GM18517 (cell line): ENCODE results near the gene ACAD11.
A peak's percentile ranks its signal among the peaks of the same experiment; 100 is the strongest.
"Not testable (repeated sequence)": the region's sequence is repeated elsewhere in the genome, so short reads cannot be mapped to it uniquely, and the experiment has no call there.

Experiments used
- ATAC-seq: cut with Tn5 transposase; IDR thresholded peaks from one replicate; pipeline ENCODE4 v1.9.1; 2021; ENCODE audit warnings: mild to moderate bottlenecking, moderate library complexity; ENCODE audit not compliant: unreplicated experiment

ACAD11 gene

DNA sequence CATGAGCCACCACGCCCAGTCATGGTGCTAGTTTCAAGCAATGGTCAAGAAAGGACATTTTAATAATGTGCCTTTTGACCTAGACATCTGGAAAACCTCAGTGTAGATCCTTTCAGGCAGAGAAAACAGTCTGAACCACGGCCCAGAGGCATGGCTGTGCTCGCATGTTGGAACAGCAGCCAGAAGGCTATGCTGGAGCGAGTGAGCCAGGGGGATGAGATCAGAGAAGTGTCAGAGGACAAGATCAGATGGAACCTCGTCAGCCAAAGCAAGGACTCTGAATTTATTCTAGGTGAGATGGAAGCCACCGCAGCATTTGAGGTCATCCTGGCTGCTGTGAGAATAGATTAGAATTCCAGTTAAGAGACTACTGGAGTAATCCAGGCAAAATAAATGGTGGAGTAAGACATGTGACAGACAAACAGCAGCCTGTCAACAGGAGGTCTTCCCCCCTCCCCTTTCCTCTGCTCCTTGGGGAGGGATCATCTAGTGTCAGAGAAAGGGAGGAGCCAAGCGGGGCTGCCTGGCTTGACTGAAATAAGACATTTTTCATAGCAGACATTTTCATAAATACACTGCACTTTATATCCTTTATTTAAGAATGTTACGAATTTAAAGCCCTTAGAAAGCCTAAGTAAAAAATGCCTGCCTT, 103.0 kb downstream of the ACAD11 start:
- ATAC-seq, result no peak

GRCh38 chr3:132556036-132556386, 103.6 kb downstream of the ACAD11 start:
- not testable (repeated sequence) for ATAC-seq

DNA sequence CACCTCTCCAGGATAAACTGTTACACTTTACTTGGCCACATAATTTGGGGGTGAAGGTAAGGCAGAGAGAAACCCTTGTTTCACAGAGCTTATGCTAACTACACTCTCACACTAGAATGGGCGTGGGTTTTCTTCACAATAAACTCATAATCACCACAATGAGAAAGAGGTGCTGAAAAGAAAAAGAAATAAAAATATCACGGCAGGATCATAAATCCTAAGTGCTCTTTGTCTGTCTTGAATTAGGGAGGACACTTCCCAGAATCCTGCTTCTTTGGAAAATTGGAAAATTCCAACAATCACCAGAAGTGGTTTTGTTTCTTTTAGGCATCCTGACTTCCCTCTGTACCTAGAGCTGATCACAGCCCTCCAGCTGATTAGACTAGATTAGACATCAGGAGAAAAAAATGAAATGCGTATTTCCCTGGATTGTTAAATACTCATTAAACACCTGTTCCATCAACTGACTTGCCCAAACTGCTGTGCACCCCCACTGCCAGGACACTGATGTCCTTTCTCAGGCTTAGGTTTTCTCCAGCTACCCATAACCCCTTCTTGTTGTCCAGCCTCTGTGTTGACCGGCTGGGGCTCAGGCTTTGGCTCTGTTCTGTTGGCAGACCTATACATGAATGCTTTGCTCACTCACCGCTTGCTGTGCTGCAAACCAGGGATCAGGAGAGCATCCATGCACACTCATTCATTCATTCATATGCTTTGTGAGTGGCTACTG, 104.1 kb downstream of the ACAD11 start:
- no peak for ATAC-seq

- ATAC-seq, result no peak
These were observed 105.2 kb downstream of the ACAD11 start for GRCh38 chr3:132554437-132554836.

GRCh38 chr3:132553826-132554225, 105.8 kb downstream of the ACAD11 start:
- ATAC-seq, result no peak

DNA sequence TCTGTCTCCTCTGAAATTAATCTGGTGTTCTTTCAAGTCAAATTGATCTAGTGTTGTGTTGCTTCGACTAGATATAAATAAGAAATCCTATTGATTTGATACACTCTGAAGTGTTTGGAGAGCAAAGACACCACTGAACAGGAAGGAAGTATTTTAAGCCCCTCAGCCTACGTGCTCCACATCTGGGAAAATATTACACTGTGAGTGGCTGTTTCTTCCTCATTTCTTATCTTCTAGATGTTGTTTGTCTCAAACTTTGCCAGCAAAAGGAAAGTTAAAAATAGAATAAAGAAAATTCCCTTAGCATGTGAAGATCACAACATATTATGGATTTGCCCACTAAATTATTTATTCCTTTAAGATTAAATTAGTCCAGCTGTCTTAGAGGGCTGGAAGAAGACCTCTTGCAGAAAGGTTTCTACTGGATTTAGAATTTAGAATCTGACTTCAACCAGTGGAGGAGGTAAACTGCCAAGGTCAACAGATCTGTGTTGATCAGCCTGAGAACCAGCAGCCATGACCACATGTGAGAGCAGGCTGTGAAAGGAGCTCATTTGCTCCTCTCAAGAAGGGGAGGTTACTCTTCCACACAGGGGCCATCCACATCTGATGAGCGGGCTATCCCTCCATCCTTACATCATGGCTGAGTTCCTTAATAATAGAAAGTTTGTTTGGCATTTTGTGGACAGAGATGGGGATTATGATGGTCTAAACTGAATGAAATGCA, 108.9 kb downstream of the ACAD11 start:
- ATAC-seq, result no peak

GRCh38 chr3:132549890-132550578, 109.6 kb downstream of the ACAD11 start:
- ATAC-seq, result peak; percentile 78

- ATAC-seq, result no peak
These were observed 110.4 kb downstream of the ACAD11 start for GRCh38 chr3:132549169-132549568.

GRCh38 chr3:132545471-132545870, 114.1 kb downstream of the ACAD11 start:
- ATAC-seq, result no peak

GRCh38 chr3:132544130-132544529, 115.5 kb downstream of the ACAD11 start:
- ATAC-seq, result no peak

- ATAC-seq, result no peak
These were observed 116.4 kb downstream of the ACAD11 start for GRCh38 chr3:132543011-132543739.

DNA sequence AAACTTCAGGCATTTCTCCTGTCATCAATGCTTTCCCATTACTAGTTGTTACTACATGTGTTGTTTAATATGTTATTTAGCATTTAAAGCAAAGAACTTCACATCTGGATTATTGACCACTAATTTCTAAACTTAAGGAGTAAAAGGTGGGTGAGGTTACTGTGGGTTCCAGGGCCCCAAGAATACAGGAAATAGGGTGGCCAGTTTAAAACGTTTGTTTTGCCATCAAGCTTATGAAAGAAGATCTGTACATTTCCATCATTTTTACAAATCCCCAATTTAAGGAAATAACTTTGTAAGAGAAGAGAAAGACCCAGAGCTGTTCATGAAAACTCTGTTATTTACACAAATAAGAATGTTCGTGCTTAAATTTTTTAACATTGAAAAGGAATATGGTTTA, 117.0 kb downstream of the ACAD11 start:
- no peak for ATAC-seq

- no peak for ATAC-seq
These were observed 119.9 kb downstream of the ACAD11 start for GRCh38 chr3:132539681-132540080.

DNA sequence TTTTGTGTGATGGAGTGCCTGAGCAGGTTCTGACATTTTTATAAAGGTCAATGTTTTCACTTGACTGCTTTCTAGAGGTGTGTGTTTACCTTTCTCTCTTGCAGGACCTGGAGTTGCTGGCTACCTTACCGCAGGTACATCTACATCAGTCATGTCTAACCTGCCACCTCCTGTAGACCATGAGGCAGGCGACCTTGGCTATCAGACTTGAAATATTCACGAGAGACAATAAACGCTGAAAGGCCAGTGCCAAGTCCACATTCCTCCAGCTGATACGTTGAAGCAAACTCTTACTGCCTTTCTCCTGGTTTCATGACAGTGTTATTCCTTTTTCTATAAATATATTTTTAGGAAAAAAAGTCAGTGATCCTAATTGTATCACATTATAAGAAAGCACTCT, 121.5 kb downstream of the ACAD11 start:
- ATAC-seq, result no peak

GRCh38 chr3:132537297-132537696, 122.3 kb downstream of the ACAD11 start:
- no peak for ATAC-seq

DNA sequence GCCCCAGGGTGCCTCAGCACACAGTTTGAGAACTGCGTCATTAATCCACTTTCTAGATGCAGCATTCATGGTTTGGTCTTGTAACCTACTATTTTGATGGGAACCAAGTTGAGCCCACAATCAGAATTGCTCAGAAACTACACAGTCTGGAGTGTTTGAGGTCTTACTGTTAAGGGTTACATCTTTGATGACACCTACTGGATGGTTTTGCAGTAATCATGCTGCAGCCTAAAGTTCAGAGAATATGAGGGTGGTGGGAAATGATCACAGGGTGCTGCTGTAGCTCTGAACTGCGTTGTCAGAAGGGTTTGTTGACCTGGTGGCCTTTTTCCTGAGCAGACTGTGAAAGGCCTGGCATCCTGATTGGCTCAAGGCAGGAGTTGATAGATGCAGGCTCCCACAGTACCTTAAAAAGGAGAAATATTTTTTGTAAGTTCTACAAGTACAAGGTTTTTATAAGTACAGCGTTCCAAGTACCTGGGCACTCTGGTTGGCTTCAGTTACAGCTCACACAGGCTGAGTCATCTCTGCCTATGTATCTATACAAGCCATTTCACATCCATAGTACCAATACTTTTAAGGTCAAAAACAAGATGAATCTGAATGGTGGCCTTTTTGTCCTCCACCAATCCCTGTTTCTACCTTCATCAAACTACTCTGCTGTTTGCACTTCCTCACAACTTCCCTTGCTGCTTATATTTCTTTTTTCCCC, 123.0 kb downstream of the ACAD11 start:
- ATAC-seq, result no peak

- ATAC-seq, result no peak
These were observed 123.8 kb downstream of the ACAD11 start for GRCh38 chr3:132535575-132536441.

DNA sequence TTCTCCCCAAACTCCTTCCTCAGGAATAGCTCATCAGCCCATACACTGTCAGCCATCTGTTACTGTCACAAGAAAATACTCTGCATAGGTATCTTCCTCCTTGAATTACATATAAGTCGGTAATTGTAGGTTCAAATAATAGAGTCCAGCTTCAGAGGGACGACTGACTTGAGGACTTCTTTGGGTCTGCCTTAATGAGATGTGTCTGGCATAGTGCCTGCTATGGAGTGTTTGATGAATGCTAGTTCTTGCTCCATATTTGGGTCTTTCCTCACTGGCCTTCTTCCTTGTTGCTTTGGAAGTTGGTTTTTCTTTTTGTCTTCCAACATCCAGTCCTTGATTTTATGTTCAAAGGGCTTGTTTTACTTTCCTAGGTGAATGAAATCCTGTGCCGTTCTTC, 129.0 kb downstream of the ACAD11 start:
- no peak for ATAC-seq

DNA sequence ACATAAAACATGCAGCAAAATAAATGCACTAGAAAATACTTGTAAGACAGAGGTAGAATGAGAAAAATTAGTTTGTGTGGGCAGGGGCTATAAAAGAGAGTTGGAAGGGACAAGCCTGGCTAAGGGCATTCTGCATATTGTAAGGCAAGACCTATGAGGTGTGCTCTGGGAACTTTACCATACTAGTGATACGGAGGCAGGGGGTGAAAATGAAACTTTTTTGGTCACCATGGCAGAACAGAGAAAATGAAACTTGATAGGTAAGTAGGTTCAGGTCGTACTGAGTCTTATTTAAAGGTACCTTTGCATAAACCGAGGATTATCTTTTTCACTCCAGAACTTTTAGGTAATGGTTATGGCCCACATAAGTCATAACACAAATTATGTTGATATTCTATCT, 137.3 kb downstream of the ACAD11 start:
- ATAC-seq, result peak; percentile 81
